BE2C (cell line): Measurements from ENCODE around the gene MED25.

Experiments used
- DNase-seq: peaks from one replicate; pipeline ENCODE4 v3.0.0-alpha.2; 2020
- H3K27me3 ChIP-seq: fragments of 250-450 bp; sonication (Bioruptor Pico); 2 replicates; pipeline ENCODE4 v1.5.1; 2020; ENCODE audit warnings: mild to moderate bottlenecking
- H3K36me3 ChIP-seq: fragments of 250-450 bp; sonication (Bioruptor Pico); 2 replicates; pipeline ENCODE4 v1.5.1; 2020; ENCODE audit warnings: mild to moderate bottlenecking
- H3K4me1 ChIP-seq: fragments of 250-450 bp; sonication (Bioruptor Pico); 2 replicates; pipeline ENCODE4 v1.5.1; 2020
- H3K4me3 ChIP-seq: 2 replicates; pipeline ENCODE4 v1.5.1; 2011; ENCODE audit warnings: low read depth, low read length
- H3K9me3 ChIP-seq: fragments of 250-450 bp; sonication (Bioruptor Pico); 2 replicates; pipeline ENCODE4 v1.5.1; 2020
- CTCF ChIP-seq: IDR thresholded peaks from 2 replicates; pipeline ENCODE4 v1.5.1; 2012; ENCODE audit warnings: mild to moderate bottlenecking, low read depth, low read length

Gene MED25

DNA sequence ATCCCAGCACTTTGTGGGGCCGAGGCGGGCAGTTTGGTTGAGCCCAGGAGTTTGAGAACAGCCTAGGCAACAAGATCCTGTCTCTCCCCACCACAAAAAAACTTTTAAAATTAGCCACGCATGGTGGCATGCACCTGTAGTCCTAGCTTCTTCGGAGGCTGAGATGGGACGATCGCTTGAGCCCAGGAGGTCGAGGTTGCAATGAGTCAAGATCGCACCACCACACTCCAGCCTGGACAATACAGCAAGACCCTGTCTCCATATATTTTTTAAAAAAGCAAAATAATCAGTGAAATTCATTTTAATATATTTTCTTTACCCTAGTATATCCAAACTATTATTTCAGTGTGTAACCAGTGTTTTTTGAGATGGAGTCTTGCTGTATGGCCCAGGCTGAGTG lies 43.1 kb upstream of the MED25 start:
- no peak for DNase-seq
- Histone ChIP-seq H3K36me3 (no peaks in the 10 kb centered on the region), H3K9me3 (no peaks in the 10 kb centered on the region), H3K4me3 (no peak overlapping the region), H3K4me1 (no peaks in the 10 kb centered on the region), H3K27me3 (no peaks in the 10 kb centered on the region)
- no peak for TF ChIP-seq CTCF

GRCh38 chr19:49775742-49776370 lies 42.2 kb upstream of the MED25 start:
- Histone ChIP-seq H3K4me1 (no peaks in the 10 kb centered on the region), H3K4me3 (no peak overlapping the region), H3K27me3 (no peaks in the 10 kb centered on the region), H3K36me3 (no peaks in the 10 kb centered on the region), H3K9me3 (no peaks in the 10 kb centered on the region)
- no peak for TF ChIP-seq CTCF
- DNase-seq, result no peak

GRCh38 chr19:49776371-49776764 lies 41.7 kb upstream of the MED25 start:
- no peaks in the 10 kb centered on the region for H3K9me3 ChIP-seq
- no peaks in the 10 kb centered on the region for H3K4me1 ChIP-seq
- no peak overlapping the region for H3K4me3 ChIP-seq
- no peaks in the 10 kb centered on the region for H3K27me3 ChIP-seq
- no peaks in the 10 kb centered on the region for H3K36me3 ChIP-seq
- DNase-seq, result no peak
- no peak for TF ChIP-seq CTCF

DNA sequence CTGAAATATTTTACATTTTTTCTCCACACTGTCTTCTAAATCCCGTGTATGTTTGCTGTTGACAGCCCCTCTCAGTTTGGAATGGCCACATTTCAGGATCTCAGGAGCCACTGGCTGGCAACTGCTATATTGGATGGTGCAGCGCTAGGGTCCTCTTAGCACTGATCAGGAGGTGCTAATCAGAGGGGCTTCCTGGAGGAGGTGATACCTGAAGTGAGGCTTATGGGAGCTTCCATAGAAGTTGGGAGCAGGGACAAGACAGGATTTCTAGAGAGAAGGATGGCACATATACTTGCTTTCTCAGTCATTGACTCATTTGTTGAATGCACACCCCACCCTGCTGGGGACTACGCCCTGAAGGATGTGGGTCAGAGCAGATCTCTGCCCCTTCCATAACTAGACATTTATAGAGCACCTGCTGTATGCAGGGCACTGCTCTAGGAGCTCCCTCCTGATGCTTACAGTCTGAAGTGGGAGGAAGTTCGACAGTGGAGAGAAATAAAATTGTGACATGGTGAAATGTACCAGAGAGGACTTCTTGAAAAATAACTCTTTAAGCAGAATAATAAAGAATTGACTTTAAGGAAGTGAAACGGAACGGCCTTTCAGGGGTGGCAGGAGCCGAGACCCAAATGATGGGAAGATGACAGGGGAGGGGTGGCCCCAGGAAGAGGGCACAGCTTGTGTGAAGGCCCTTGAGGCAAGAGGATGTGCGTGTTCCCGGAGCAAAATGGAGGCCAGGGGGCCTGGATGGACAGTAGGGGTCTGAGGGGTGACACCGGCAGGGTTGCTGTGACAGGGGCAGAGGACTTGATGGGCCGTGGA lies 38.1 kb upstream of the MED25 start:
- H3K36me3 ChIP-seq, result peaks cover 8% of the 10 kb centered on the region
- no peaks in the 10 kb centered on the region for H3K4me1 ChIP-seq
- no peaks in the 10 kb centered on the region for H3K9me3 ChIP-seq
- no peak for DNase-seq
- H3K4me3 ChIP-seq, result no peak overlapping the region
- H3K27me3 ChIP-seq, result no peaks in the 10 kb centered on the region
- no peak for TF ChIP-seq CTCF

DNA sequence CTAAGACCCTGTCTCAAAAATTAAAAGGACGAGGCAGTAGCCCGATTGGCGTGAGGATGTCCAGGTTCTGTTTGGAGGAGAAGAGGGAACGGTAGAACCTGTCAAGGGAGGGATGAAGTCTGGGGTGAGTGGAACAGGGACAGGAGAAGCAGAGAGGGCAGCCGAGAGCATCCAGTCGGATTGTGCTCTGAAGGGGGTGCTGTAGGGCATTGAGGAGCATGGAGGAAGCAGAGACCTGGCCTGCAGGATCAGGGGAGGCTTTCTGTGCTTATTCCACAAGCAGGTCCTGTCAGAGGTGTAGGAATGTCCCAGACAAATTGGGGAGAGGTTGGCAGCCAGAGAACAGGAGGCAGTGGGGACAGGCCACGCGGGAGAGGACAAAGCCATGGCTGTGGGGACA lies 37.2 kb upstream of the MED25 start:
- no peak overlapping the region for H3K4me3 ChIP-seq
- H3K27me3 ChIP-seq, result no peaks in the 10 kb centered on the region
- H3K9me3 ChIP-seq, result no peaks in the 10 kb centered on the region
- no peak for TF ChIP-seq CTCF
- H3K36me3 ChIP-seq, result peaks cover 8% of the 10 kb centered on the region
- H3K4me1 ChIP-seq, result no peaks in the 10 kb centered on the region
- no peak for DNase-seq

DNA sequence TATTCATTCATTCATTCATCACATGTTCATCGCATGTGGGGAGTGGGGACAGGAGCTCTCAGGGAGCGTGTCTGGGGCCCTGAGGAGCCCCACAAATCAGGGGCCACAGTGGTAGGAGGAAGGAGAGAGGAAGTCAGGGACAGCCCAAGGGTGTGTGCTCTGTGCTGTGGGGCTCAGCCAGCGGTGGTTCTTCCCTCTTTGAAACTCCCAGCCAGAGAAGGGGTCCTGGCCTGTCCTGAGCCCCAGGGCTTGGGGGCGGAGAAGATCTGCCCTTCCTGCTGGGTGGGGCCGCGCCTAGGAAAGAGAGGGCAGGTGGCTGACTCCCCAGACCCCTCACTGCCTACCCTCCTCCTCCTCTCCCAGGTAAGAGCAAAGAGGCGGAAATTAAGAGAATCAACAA lies 36.7 kb upstream of the MED25 start:
- Histone ChIP-seq H3K9me3 (no peaks in the 10 kb centered on the region), H3K27me3 (no peaks in the 10 kb centered on the region), H3K36me3 (peaks cover 8% of the 10 kb centered on the region), H3K4me1 (no peaks in the 10 kb centered on the region), H3K4me3 (no peak overlapping the region)
- no peak for TF ChIP-seq CTCF
- DNase-seq, result no peak
